ENCODE data around the gene CNTN5. TPM values are rescaled to one million over a fixed set of nuclear protein-coding genes. Genes with fewer than 3 reads are reported as not detected.

The CNTN5 gene
- total RNA-seq, 3 donors from 2014 or later (not counting 1 experiment from before 2014, with no cell fraction given): not detected

GRCh38 chr11:99066618-99067317, 46.0 kb downstream of the CNTN5 start:
- ATAC-seq (no peak), DNase-seq (no peak)
- Histone ChIP-seq H3K4me1 (ENCODE audit: control insufficient read depth, insufficient read depth, low read length) (no peaks in the 10 kb centered on the region), H3K27ac (ENCODE audit: low read length) (no peak overlapping the region), H3K9me3 (ENCODE audit: control insufficient read depth, insufficient read depth, low read length) (no peaks in the 10 kb centered on the region), H3K27me3 (ENCODE audit: control insufficient read depth, insufficient read depth, low read length) (no peaks in the 10 kb centered on the region), H3K36me3 (ENCODE audit: control insufficient read depth, insufficient read depth, low read length) (no peaks in the 10 kb centered on the region), H3K4me3 (ENCODE audit: low read length) (no peak overlapping the region)
- Mint-ChIP-seq H3K27me3 (ENCODE audit: low read depth in 2 of 2) (no peaks in the 10 kb centered on the region), H3K9me3 (peaks cover 11 to 19% of the 10 kb centered on the region in 2 donors), H3K4me1 (no peaks in the 10 kb centered on the region), H3K36me3 (no peaks in the 10 kb centered on the region), H3K4me3 (no peak overlapping the region), H3K27ac (no peak overlapping the region)
- WGBS (ENCODE audit: insufficient coverage): 81% methylated on average over 2 of the region's 2 CpGs
- intact Hi-C loops (cut with micrococcal nuclease): no loop called here
- no peak for TF ChIP-seq CTCF (IDR thresholded peaks at IDR 0.05)

- no peaks in the 10 kb centered on the region for H3K36me3 Mint-ChIP-seq
- peaks cover 9 to 20% of the 10 kb centered on the region in 2 donors for H3K9me3 Mint-ChIP-seq
- 71% methylated on average over 2 of the region's 2 CpGs for WGBS (ENCODE audit: insufficient coverage)
- Histone ChIP-seq H3K27me3 (ENCODE audit: control insufficient read depth, insufficient read depth, low read length) (no peaks in the 10 kb centered on the region), H3K27ac (ENCODE audit: low read length) (no peak overlapping the region), H3K36me3 (ENCODE audit: control insufficient read depth, insufficient read depth, low read length) (no peaks in the 10 kb centered on the region), H3K4me3 (ENCODE audit: low read length) (no peak overlapping the region), H3K9me3 (ENCODE audit: control insufficient read depth, insufficient read depth, low read length) (no peaks in the 10 kb centered on the region), H3K4me1 (ENCODE audit: control insufficient read depth, insufficient read depth, low read length) (no peaks in the 10 kb centered on the region)
- DNase-seq: no peak
- no peak overlapping the region for H3K27ac Mint-ChIP-seq
- ATAC-seq: no peak
- no peaks in the 10 kb centered on the region for H3K27me3 Mint-ChIP-seq (ENCODE audit: low read depth in 2 of 2)
- no peak overlapping the region for H3K4me3 Mint-ChIP-seq
- TF ChIP-seq CTCF (IDR thresholded peaks at IDR 0.05): no peak
- H3K4me1 Mint-ChIP-seq: no peaks in the 10 kb centered on the region
- intact Hi-C loops (cut with micrococcal nuclease): no loop called here
These were observed 48.1 kb downstream of the CNTN5 start for GRCh38 chr11:99068832-99069231.

- Histone ChIP-seq H3K36me3 (ENCODE audit: control insufficient read depth, insufficient read depth, low read length) (no peaks in the 10 kb centered on the region), H3K4me3 (ENCODE audit: low read length) (peak overlapping the region; percentile 1), H3K27ac (ENCODE audit: low read length) (no peak overlapping the region), H3K27me3 (ENCODE audit: control insufficient read depth, insufficient read depth, low read length) (no peaks in the 10 kb centered on the region), H3K4me1 (ENCODE audit: control insufficient read depth, insufficient read depth, low read length) (no peaks in the 10 kb centered on the region), H3K9me3 (ENCODE audit: control insufficient read depth, insufficient read depth, low read length) (no peaks in the 10 kb centered on the region)
- no peak overlapping the region for H3K27ac Mint-ChIP-seq
- intact Hi-C loops (cut with micrococcal nuclease): no loop called here
- ATAC-seq (no peak), DNase-seq (no peak)
- no peaks in the 10 kb centered on the region for H3K36me3 Mint-ChIP-seq
- peaks cover 6 to 16% of the 10 kb centered on the region in 2 donors for H3K9me3 Mint-ChIP-seq
- no peaks in the 10 kb centered on the region for H3K27me3 Mint-ChIP-seq (ENCODE audit: low read depth in 2 of 2)
- H3K4me1 Mint-ChIP-seq: no peaks in the 10 kb centered on the region
- H3K4me3 Mint-ChIP-seq: peak overlapping the region; percentile 40
- TF ChIP-seq CTCF (IDR thresholded peaks at IDR 0.05): no peak
- WGBS (ENCODE audit: insufficient coverage): 13% methylated on average over 6 of the region's 8 CpGs
These were observed 49.2 kb downstream of the CNTN5 start for GRCh38 chr11:99069856-99070444.
